Endodermal cell (in vitro differentiated cells): Measurements from ENCODE around the gene DPP10. TPM values are rescaled to one million over a fixed set of nuclear protein-coding genes. Genes with fewer than 3 reads are reported as not detected.

Experiments used
- DNase-seq: peaks from one replicate; pipeline ENCODE4 v3.0.0-alpha.2; 2017
- H3K27ac ChIP-seq: 2 replicates; pipeline ENCODE4 v1.5.1; 2013; ENCODE audit warnings: mild to moderate bottlenecking, low read depth, low read length, moderate library complexity
- H3K27me3 ChIP-seq: 2 replicates; pipeline ENCODE4 v1.6.1; 2013; ENCODE audit warnings: mild to moderate bottlenecking, low read length, moderate library complexity; ENCODE audit not compliant: insufficient read depth, control insufficient read depth, poor library complexity, severe bottlenecking
- H3K36me3 ChIP-seq: 2 replicates; pipeline ENCODE4 v1.7.0; 2013; ENCODE audit warnings: mild to moderate bottlenecking, low read length, moderate library complexity; ENCODE audit not compliant: control insufficient read depth, insufficient read depth
- H3K4me1 ChIP-seq: one replicate; pipeline ENCODE4 v1.7.0; 2013; ENCODE audit warnings: low read length; ENCODE audit not compliant: control insufficient read depth, insufficient read depth
- H3K4me3 ChIP-seq: 2 replicates; pipeline ENCODE4 v1.5.1; 2013; ENCODE audit warnings: mild to moderate bottlenecking, low read length, moderate library complexity
- H3K9ac ChIP-seq: 2 replicates; pipeline ENCODE4 v1.6.1; 2013; ENCODE audit warnings: mild to moderate bottlenecking, low read length, moderate library complexity; ENCODE audit not compliant: poor library complexity, severe bottlenecking; ENCODE audit errors: extremely low read depth
- H3K9me3 ChIP-seq: 2 replicates; pipeline ENCODE4 v1.6.1; 2013; ENCODE audit warnings: mild to moderate bottlenecking, low read length, moderate library complexity; ENCODE audit not compliant: control insufficient read depth
- H3K27ac Mint-ChIP-seq: 2 replicates; pipeline ENCODE4 v1.8.0; 2020; ENCODE audit warnings: mixed read lengths
- H3K27me3 Mint-ChIP-seq: 2 replicates; pipeline ENCODE4 v1.8.0; 2021; ENCODE audit warnings: mild to moderate bottlenecking, mixed read lengths; ENCODE audit not compliant: insufficient read depth
- H3K36me3 Mint-ChIP-seq: 2 replicates; pipeline ENCODE4 v1.8.0; 2020; ENCODE audit warnings: low read depth, mixed read lengths
- H3K4me1 Mint-ChIP-seq: 2 replicates; pipeline ENCODE4 v1.8.0; 2020; ENCODE audit warnings: mixed read lengths
- H3K4me3 Mint-ChIP-seq: 2 replicates; pipeline ENCODE4 v1.8.0; 2020; ENCODE audit warnings: mild to moderate bottlenecking, moderate library complexity, mixed read lengths
- H3K9me3 Mint-ChIP-seq: 2 replicates; pipeline ENCODE4 v1.8.0; 2020; ENCODE audit warnings: mild to moderate bottlenecking, mixed read lengths
- WGBS, 2 experiments: methylation state at CpG; one replicate each; pipeline versions ENCODE4 v1.1.5 to v1.1.7; 2013; ENCODE audit warnings: missing lambda C conversion rate in 2 of 2, mixed read lengths in 1 of 2; ENCODE audit not compliant: insufficient coverage in 1 of 2, insufficient read length in 1 of 2; 5-methylcytosine and 5-hydroxymethylcytosine counted together
- total RNA-seq, 2 donors: library from RNA; stranded (reverse); fragmentation: NEBNext Ultra II Directional in 1 of 2; extraction: Animal tissue kit (Norgen Biotek cat#: 25700) in 1 of 2; gene quantifications; 2 replicates in 1 of 2; 3 replicates in 1 of 2; pipeline ENCODE4 v1.2.1, GENCODE V29; 2021
- TF ChIP-seq, protein P1 (sequence below): fragments of 200-600 bp; sonication (generic); conservative IDR thresholded peaks from 2 replicates; pipeline ENCODE4 v1.5.0; 2021; ENCODE audit warnings: antibody characterized with exemption, mild to moderate bottlenecking

Gene DPP10
- total RNA-seq, 2 donors from 2014 or later: 8.2 to 19.2 TPM

DNA sequence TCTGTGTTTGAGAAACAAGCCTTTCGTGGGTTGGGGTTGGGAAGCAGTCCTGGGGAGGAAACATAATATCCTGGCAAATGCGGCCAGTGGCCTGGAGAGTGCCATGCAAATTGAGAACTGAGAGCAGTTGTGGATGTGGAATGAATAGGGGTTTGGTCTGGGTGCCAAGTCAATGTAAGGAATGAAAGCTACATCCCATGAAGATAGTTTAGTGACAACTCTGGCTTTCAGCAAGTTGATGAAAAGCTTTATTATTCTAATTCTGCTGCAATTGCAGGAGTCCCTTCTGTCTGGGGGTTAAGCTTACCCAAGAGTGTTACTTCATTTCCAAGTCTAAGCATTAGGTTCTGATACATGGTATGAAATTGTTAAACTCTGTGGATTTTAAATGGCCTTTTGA, 771.6 kb downstream of the DPP10 start:
- Histone ChIP-seq H3K4me3 (no peak overlapping the region), H3K4me1 (no peaks in the 10 kb centered on the region), H3K27ac (no peak overlapping the region), H3K36me3 (no peaks in the 10 kb centered on the region), H3K9ac (no peak overlapping the region), H3K9me3 (no peaks in the 10 kb centered on the region), H3K27me3 (no peaks in the 10 kb centered on the region)
- H3K27ac Mint-ChIP-seq: no peak overlapping the region
- H3K4me1 Mint-ChIP-seq: peaks cover 15% of the 10 kb centered on the region
- TF ChIP-seq, protein P1, sequence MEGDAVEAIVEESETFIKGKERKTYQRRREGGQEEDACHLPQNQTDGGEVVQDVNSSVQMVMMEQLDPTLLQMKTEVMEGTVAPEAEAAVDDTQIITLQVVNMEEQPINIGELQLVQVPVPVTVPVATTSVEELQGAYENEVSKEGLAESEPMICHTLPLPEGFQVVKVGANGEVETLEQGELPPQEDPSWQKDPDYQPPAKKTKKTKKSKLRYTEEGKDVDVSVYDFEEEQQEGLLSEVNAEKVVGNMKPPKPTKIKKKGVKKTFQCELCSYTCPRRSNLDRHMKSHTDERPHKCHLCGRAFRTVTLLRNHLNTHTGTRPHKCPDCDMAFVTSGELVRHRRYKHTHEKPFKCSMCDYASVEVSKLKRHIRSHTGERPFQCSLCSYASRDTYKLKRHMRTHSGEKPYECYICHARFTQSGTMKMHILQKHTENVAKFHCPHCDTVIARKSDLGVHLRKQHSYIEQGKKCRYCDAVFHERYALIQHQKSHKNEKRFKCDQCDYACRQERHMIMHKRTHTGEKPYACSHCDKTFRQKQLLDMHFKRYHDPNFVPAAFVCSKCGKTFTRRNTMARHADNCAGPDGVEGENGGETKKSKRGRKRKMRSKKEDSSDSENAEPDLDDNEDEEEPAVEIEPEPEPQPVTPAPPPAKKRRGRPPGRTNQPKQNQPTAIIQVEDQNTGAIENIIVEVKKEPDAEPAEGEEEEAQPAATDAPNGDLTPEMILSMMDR: no peak
- H3K4me3 Mint-ChIP-seq: no peak overlapping the region
- H3K36me3 Mint-ChIP-seq: no peaks in the 10 kb centered on the region
- no peaks in the 10 kb centered on the region for H3K27me3 Mint-ChIP-seq
- peak; percentile 49 for DNase-seq
- WGBS, 2 experiments: 50 to 64% methylated on average over 1 to 2 of the region's 2 CpGs
- no peaks in the 10 kb centered on the region for H3K9me3 Mint-ChIP-seq

DNA sequence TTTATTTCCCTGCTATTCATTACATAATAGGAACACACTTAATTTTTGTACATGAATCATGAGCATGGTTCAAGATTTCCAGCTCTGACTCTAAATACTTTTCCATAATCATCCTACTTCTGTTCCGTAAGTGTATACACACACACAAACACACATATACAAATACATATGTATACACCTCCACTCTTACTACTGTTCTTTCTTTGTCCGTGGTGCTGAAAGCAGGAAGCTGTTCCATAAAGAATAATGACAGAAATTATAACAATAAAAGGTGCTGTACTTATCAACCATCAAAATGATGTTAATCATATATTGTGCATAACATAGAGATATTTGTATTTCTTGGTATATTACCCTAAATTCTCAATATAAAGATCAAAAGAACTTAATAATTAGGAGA, 776.9 kb downstream of the DPP10 start:
- DNase-seq: no peak
- 96 to 100% methylated on average over 1 to 2 of the region's 2 CpGs for WGBS, 2 experiments

DNA sequence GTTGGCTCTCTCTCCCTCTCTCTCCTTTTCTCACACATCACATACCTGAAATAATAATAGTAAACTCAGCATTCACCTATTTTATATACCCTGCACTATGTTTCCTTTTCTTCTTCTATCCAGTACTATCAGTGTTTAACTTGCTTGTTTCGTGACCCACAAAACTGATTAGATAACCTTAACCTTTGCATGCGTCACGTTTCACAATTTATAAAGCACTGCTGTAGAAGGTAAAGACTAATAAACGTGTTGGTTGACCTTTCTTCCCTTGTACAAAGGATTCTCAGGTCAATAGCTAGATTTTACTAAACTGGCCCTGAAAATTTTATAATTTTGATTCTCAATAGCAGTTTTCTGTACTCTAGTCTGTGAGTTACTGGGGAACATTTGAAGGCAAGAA, 791.7 kb downstream of the DPP10 start:
- peaks cover 13% of the 10 kb centered on the region for H3K4me1 Mint-ChIP-seq

More for the DNA sequence above, 776.9 kb downstream of the DPP10 start:
- TF ChIP-seq, protein P1: no peak
- Histone ChIP-seq H3K4me1 (no peaks in the 10 kb centered on the region), H3K4me3 (no peak overlapping the region), H3K36me3 (no peaks in the 10 kb centered on the region), H3K9ac (no peak overlapping the region), H3K27me3 (no peaks in the 10 kb centered on the region), H3K27ac (no peak overlapping the region), H3K9me3 (no peaks in the 10 kb centered on the region)
- Mint-ChIP-seq H3K36me3 (no peaks in the 10 kb centered on the region), H3K27me3 (no peaks in the 10 kb centered on the region), H3K9me3 (no peaks in the 10 kb centered on the region), H3K4me1 (peaks cover under 1% of the 10 kb centered on the region), H3K27ac (no peak overlapping the region), H3K4me3 (no peak overlapping the region)

More for the DNA sequence above, 791.7 kb downstream of the DPP10 start:
- H3K27ac ChIP-seq: no peak overlapping the region
- no peak overlapping the region for H3K4me3 ChIP-seq
- Mint-ChIP-seq H3K4me3 (no peak overlapping the region), H3K36me3 (no peaks in the 10 kb centered on the region), H3K9me3 (peaks cover 1% of the 10 kb centered on the region), H3K27me3 (no peaks in the 10 kb centered on the region), H3K27ac (no peak overlapping the region)
- peaks cover 6% of the 10 kb centered on the region for H3K4me1 ChIP-seq
- H3K9ac ChIP-seq: no peak overlapping the region
- no peak for DNase-seq
- no peaks in the 10 kb centered on the region for H3K36me3 ChIP-seq
- TF ChIP-seq, protein P1: no peak
- 89 to 100% methylated on average over 4 of the region's 4 CpGs for WGBS, 2 experiments
- no peaks in the 10 kb centered on the region for H3K9me3 ChIP-seq
- H3K27me3 ChIP-seq: no peaks in the 10 kb centered on the region
